22Rv1 (cell line): Measurements from ENCODE around the gene NCDN.

Source experiments
- H3K27ac ChIP-seq: fragments of 450-650 bp; 2 replicates; pipeline ENCODE4 v1.5.1; 2017
- CTCF ChIP-seq: fragments of 450-650 bp; IDR thresholded peaks from 2 replicates; pipeline ENCODE4 v1.5.1; 2017; ENCODE audit warnings: mild to moderate bottlenecking
- ZFX ChIP-seq: fragments of 450-650 bp; IDR thresholded peaks from 2 replicates; pipeline ENCODE4 v1.6.1; 2017; ENCODE audit warnings: antibody characterized with exemption, borderline replicate concordance

NCDN gene

GRCh38 chr1:35586808-35587207, 29.2 kb downstream of the NCDN start:
- TF ChIP-seq ZFX = no peak
- no peak for TF ChIP-seq CTCF
- no peak overlapping the region for H3K27ac ChIP-seq

GRCh38 chr1:35587736-35588135, 30.1 kb downstream of the NCDN start:
- no peak overlapping the region for H3K27ac ChIP-seq
- TF ChIP-seq ZFX (no peak), CTCF (no peak)

GRCh38 chr1:35588197-35588910, 30.8 kb downstream of the NCDN start:
- no peak for TF ChIP-seq ZFX
- no peak for TF ChIP-seq CTCF
- H3K27ac ChIP-seq = no peak overlapping the region

GRCh38 chr1:35589516-35590427, 32.2 kb downstream of the NCDN start:
- TF ChIP-seq ZFX (no peak), CTCF (no peak)
- no peak overlapping the region for H3K27ac ChIP-seq

- TF ChIP-seq CTCF (no peak), ZFX (no peak)
- H3K27ac ChIP-seq = no peak overlapping the region
These were observed 33.0 kb downstream of the NCDN start for GRCh38 chr1:35590476-35591040.

- TF ChIP-seq CTCF = no peak
- H3K27ac ChIP-seq = no peak overlapping the region
These were observed 33.6 kb downstream of the NCDN start for GRCh38 chr1:35591211-35591610.
